Activated CD4-positive, alpha-beta memory T cell treated with anti-CD3 and anti-CD28 coated beads, Interleukin-2, amount 10 ng/mL, durations not matched to agents 7 days and 5 days (primary cell): Measurements from ENCODE around the gene ZNF813. TPM values are rescaled to one million over a fixed set of nuclear protein-coding genes. Genes with fewer than 3 reads are reported as not detected.

Experiments
- CTCF ChIA-PET: fragments of 350-600 bp; sonication (Branson Sonifier 250); formaldehyde crosslinking; loops from one replicate; lab custom pipeline; 2021; ENCODE audit warnings: antibody characterized with exemption, inconsistent platforms; lab: Charles Lee
- POLR2A ChIA-PET: fragments of 350-600 bp; sonication (Branson Sonifier 250); formaldehyde crosslinking; loops from one replicate; lab custom pipeline; 2021; ENCODE audit warnings: antibody characterized with exemption; lab: Charles Lee
- DNase-seq: peaks from one replicate; pipeline ENCODE4 v3.0.0-alpha.2; 2020
- H3K27ac Mint-ChIP-seq: one replicate; pipeline ENCODE4 v1.8.0; 2021; ENCODE audit warnings: mild to moderate bottlenecking, mixed read lengths
- H3K27me3 Mint-ChIP-seq: one replicate; pipeline ENCODE4 v1.8.0; 2021; ENCODE audit warnings: mixed read lengths
- H3K36me3 Mint-ChIP-seq: one replicate; pipeline ENCODE4 v1.8.0; 2021; ENCODE audit warnings: low read depth, mixed read lengths
- H3K4me1 Mint-ChIP-seq: one replicate; pipeline ENCODE4 v1.8.0; 2021; ENCODE audit warnings: mixed read lengths
- H3K4me3 Mint-ChIP-seq: one replicate; pipeline ENCODE4 v1.8.0; 2021; ENCODE audit warnings: mild to moderate bottlenecking, mixed read lengths
- H3K9me3 Mint-ChIP-seq: one replicate; pipeline ENCODE4 v1.8.0; 2021; ENCODE audit warnings: mixed read lengths
- total RNA-seq, 2 experiments: library from RNA; stranded (reverse); gene quantifications; one replicate each; pipeline ENCODE4 v1.2.3, GENCODE V29; 2021

Gene ZNF813
- total RNA-seq, 2 experiments from 2014 or later: 3.8 to 3.9 TPM

GRCh38 chr19:53518121-53518520 lies 50.6 kb downstream of the ZNF813 start:
- Mint-ChIP-seq H3K27ac (no peak overlapping the region), H3K27me3 (no peaks in the 10 kb centered on the region), H3K36me3 (peaks cover 30% of the 10 kb centered on the region), H3K9me3 (peaks cover 27% of the 10 kb centered on the region), H3K4me1 (peaks cover 21% of the 10 kb centered on the region), H3K4me3 (no peak overlapping the region)
- POLR2A ChIA-PET: no interaction called here
- CTCF ChIA-PET: no interaction called here
- DNase-seq: no peak

DNA sequence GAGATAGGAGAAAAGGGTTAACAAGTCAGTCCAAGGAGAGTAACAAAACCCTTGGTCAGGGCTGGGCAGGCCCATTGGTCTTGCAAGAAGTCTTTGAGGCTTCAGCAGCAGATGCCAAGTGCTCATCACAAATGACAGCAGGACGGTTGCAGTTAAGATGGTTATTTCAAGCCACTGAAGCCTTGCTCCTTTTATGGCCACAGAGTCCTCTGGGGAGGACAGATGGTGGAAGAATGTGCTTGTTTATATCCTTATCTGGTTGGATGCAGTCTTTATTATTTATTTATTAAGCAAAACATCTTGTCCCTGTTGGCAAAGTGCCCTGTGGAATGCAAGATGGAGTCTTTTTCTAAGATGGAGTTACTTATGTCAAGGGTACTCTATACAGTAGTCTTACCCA lies 51.2 kb downstream of the ZNF813 start:
- no peak for DNase-seq
- ChIA-PET POLR2A (no interaction called here), CTCF (no interaction called here)
- H3K36me3 Mint-ChIP-seq: peaks cover 34% of the 10 kb centered on the region
- H3K4me3 Mint-ChIP-seq: no peak overlapping the region
- no peak overlapping the region for H3K27ac Mint-ChIP-seq
- no peaks in the 10 kb centered on the region for H3K27me3 Mint-ChIP-seq
- peaks cover 29% of the 10 kb centered on the region for H3K9me3 Mint-ChIP-seq
- peaks cover 21% of the 10 kb centered on the region for H3K4me1 Mint-ChIP-seq

DNA sequence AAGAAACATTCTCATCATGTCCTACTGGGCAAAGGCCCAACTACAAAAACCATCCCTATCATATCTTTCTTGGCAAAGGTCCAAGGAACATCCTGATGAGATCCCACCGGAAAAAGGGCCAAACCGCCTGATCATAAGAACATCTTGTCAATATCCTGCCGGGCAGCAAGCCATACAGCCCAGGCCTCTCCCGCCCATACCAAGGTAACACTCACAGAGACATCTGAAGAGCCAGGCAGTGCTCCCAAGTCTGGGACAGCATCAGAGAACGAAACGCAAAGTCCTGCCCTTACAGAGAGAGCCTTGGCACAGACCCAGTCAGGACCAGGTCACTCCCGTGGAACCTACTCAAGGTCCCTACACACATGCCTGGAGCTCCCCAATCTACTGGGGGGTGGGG lies 51.9 kb downstream of the ZNF813 start:
- ChIA-PET CTCF (no interaction called here), POLR2A (no interaction called here)
- Mint-ChIP-seq H3K4me1 (peaks cover 21% of the 10 kb centered on the region), H3K27me3 (no peaks in the 10 kb centered on the region), H3K36me3 (peaks cover 39% of the 10 kb centered on the region), H3K27ac (no peak overlapping the region), H3K9me3 (peaks cover 31% of the 10 kb centered on the region), H3K4me3 (no peak overlapping the region)
- DNase-seq: no peak

DNA sequence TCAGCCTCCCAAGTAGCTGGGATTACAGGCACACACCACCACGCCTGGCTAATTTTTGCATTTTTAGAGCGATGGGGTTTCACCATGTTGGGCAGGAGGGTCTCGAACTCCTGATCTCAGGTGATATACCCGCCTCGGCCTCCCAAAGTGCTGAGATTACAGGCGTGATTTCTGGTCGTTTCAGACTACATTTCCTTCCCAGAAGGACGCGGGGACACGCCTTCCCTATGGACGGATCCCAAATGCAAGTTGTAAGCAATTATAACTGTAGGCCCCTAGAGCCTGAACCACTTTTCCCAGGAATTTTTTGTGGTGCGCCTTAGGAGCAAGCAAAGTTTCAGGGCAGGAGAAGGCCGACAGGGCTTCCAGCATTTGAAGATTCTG lies 52.6 kb downstream of the ZNF813 start:
- H3K27ac Mint-ChIP-seq: peak overlapping the region; percentile 88
- DNase-seq: no peak
- H3K9me3 Mint-ChIP-seq: peaks cover 30% of the 10 kb centered on the region
- H3K27me3 Mint-ChIP-seq: no peaks in the 10 kb centered on the region
- CTCF ChIA-PET: interaction anchor here (0.6 to 2.0 kb wide), 2 partner anchors 95 to 793 kb away, joined by 3 to 7 read pairs; no protein-coding TSS in a partner anchor
- peaks cover 21% of the 10 kb centered on the region for H3K4me1 Mint-ChIP-seq
- peaks cover 45% of the 10 kb centered on the region for H3K36me3 Mint-ChIP-seq
- peak overlapping the region; percentile 98 for H3K4me3 Mint-ChIP-seq
- POLR2A ChIA-PET: interaction anchor here (0.7 to 1.5 kb wide), 6 partner anchors 14 to 617 kb away, joined by 3 to 12 read pairs (median 5); partner anchors contain the start of genes CNOT3, ZNF761 and ZNF765

- H3K36me3 Mint-ChIP-seq: peaks cover 51% of the 10 kb centered on the region
- peaks cover 21% of the 10 kb centered on the region for H3K4me1 Mint-ChIP-seq
- peak overlapping the region; percentile 88 for H3K27ac Mint-ChIP-seq
- POLR2A ChIA-PET: interaction anchor here (0.7 to 1.5 kb wide), 7 partner anchors 13 to 616 kb away, joined by 3 to 12 read pairs (median 4); partner anchors contain the start of genes CNOT3, ZNF761 and ZNF765
- peaks cover 33% of the 10 kb centered on the region for H3K9me3 Mint-ChIP-seq
- no peaks in the 10 kb centered on the region for H3K27me3 Mint-ChIP-seq
- CTCF ChIA-PET: interaction anchor here (0.6 to 2.0 kb wide), 2 partner anchors 96 to 793 kb away, joined by 3 to 7 read pairs; no protein-coding TSS in a partner anchor
- peak overlapping the region; percentile 98 for H3K4me3 Mint-ChIP-seq
- DNase-seq: peak; percentile 90
Measured at GRCh38 chr19:53520547-53521372, 53.2 kb downstream of the ZNF813 start.

- H3K36me3 Mint-ChIP-seq: peaks cover 56% of the 10 kb centered on the region
- H3K27me3 Mint-ChIP-seq: no peaks in the 10 kb centered on the region
- no peak for DNase-seq
- H3K9me3 Mint-ChIP-seq: peaks cover 38% of the 10 kb centered on the region
- ChIA-PET POLR2A (interaction anchor here (1.0 to 1.5 kb wide), 6 partner anchors 12 to 616 kb away, joined by 3 to 12 read pairs (median 5); partner anchors contain the start of genes CNOT3, ZNF761 and ZNF765), CTCF (interaction anchor here (2.0 kb wide), 1 partner anchor 97 kb away, joined by 7 read pairs; no protein-coding TSS in a partner anchor)
- H3K27ac Mint-ChIP-seq: peak overlapping the region; percentile 88
- H3K4me1 Mint-ChIP-seq: peaks cover 21% of the 10 kb centered on the region
- peak overlapping the region; percentile 98 for H3K4me3 Mint-ChIP-seq
Measured at GRCh38 chr19:53521373-53522202, 54.1 kb downstream of the ZNF813 start.

- Mint-ChIP-seq H3K36me3 (peaks cover 70% of the 10 kb centered on the region), H3K9me3 (peaks cover 30% of the 10 kb centered on the region), H3K4me3 (no peak overlapping the region), H3K27me3 (no peaks in the 10 kb centered on the region), H3K4me1 (peaks cover 15% of the 10 kb centered on the region), H3K27ac (no peak overlapping the region)
- ChIA-PET CTCF (no interaction called here), POLR2A (no interaction called here)
- DNase-seq: no peak
Measured at GRCh38 chr19:53525922-53526321, 58.4 kb downstream of the ZNF813 start.

DNA sequence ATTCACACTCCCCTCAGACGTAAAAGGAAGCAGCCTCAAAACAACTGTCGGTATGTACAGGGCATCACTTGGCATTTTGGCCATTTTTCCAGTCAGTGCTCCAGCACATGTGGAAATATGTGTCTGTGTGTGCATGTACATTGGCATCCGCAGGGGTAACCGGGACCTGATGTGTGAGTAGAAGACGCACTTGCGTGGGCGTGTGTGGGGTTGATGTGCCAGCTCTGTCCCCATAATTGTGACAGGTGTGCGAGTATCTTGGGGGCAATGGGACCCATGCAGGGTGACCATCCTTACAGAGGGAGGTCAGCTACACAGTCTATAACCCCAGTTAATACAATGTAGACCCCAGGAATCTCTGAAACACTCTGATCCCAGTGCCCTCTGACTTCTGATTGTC lies 63.1 kb downstream of the ZNF813 start:
- ChIA-PET POLR2A (no interaction called here), CTCF (no interaction called here)
- peaks cover 44% of the 10 kb centered on the region for H3K36me3 Mint-ChIP-seq
- H3K9me3 Mint-ChIP-seq: peaks cover 25% of the 10 kb centered on the region
- H3K27me3 Mint-ChIP-seq: no peaks in the 10 kb centered on the region
- DNase-seq: no peak
- H3K27ac Mint-ChIP-seq: no peak overlapping the region
- H3K4me3 Mint-ChIP-seq: no peak overlapping the region
- H3K4me1 Mint-ChIP-seq: peaks cover 1% of the 10 kb centered on the region

- no peaks in the 10 kb centered on the region for H3K27me3 Mint-ChIP-seq
- ChIA-PET POLR2A (no interaction called here), CTCF (no interaction called here)
- no peak for DNase-seq
- H3K9me3 Mint-ChIP-seq: peaks cover 22% of the 10 kb centered on the region
- no peak overlapping the region for H3K27ac Mint-ChIP-seq
- peaks cover 5% of the 10 kb centered on the region for H3K4me1 Mint-ChIP-seq
- no peak overlapping the region for H3K4me3 Mint-ChIP-seq
- H3K36me3 Mint-ChIP-seq: peaks cover 43% of the 10 kb centered on the region
Measured at GRCh38 chr19:53531457-53531856, 63.9 kb downstream of the ZNF813 start.

GRCh38 chr19:53532362-53532761 lies 64.8 kb downstream of the ZNF813 start:
- Mint-ChIP-seq H3K27me3 (no peaks in the 10 kb centered on the region), H3K4me3 (no peak overlapping the region), H3K9me3 (peaks cover 20% of the 10 kb centered on the region), H3K4me1 (peaks cover 10% of the 10 kb centered on the region), H3K36me3 (peaks cover 40% of the 10 kb centered on the region), H3K27ac (no peak overlapping the region)
- DNase-seq: no peak
- CTCF ChIA-PET: no interaction called here
- POLR2A ChIA-PET: no interaction called here

GRCh38 chr19:53536225-53536548 lies 68.7 kb downstream of the ZNF813 start:
- H3K9me3 Mint-ChIP-seq: peaks cover 12% of the 10 kb centered on the region
- H3K27ac Mint-ChIP-seq: no peak overlapping the region
- H3K4me1 Mint-ChIP-seq: peaks cover 29% of the 10 kb centered on the region
- H3K36me3 Mint-ChIP-seq: peaks cover 39% of the 10 kb centered on the region
- no peak for DNase-seq
- no peaks in the 10 kb centered on the region for H3K27me3 Mint-ChIP-seq
- ChIA-PET POLR2A (no interaction called here), CTCF (no interaction called here)
- no peak overlapping the region for H3K4me3 Mint-ChIP-seq

- Mint-ChIP-seq H3K4me3 (peak overlapping the region; percentile 86), H3K27ac (peak overlapping the region; percentile 54), H3K27me3 (no peaks in the 10 kb centered on the region), H3K4me1 (peaks cover 29% of the 10 kb centered on the region), H3K36me3 (peaks cover 46% of the 10 kb centered on the region), H3K9me3 (peaks cover 12% of the 10 kb centered on the region)
- ChIA-PET POLR2A (interaction anchor here (0.6 to 1.4 kb wide), 2 partner anchors 16 to 1301 kb away, joined by 3 to 12 read pairs; no protein-coding TSS in a partner anchor), CTCF (no interaction called here)
- peak; percentile 17 for DNase-seq
Measured at GRCh38 chr19:53537121-53537520, 69.6 kb downstream of the ZNF813 start.
